ENCODE results near the gene OVOL1. TPM values are rescaled to one million over a fixed set of nuclear protein-coding genes. Genes with fewer than 3 reads are reported as not detected.

The OVOL1 gene
- total RNA-seq, 6 experiments from 2014 or later: not detected

- TF ChIP-seq CTCF (IDR thresholded peaks at IDR 0.05): no peak
- H3K4me1 Mint-ChIP-seq (ENCODE audit: low read depth): peaks cover 14% of the 10 kb centered on the region
- DNase-seq: no peak
- peaks cover 24% of the 10 kb centered on the region for H3K27me3 Mint-ChIP-seq (ENCODE audit: insufficient read depth)
- H3K36me3 Mint-ChIP-seq (ENCODE audit: low read depth): no peaks in the 10 kb centered on the region; the same call in 1 of the 2 replicates
- H3K9me3 Mint-ChIP-seq: no peaks in the 10 kb centered on the region
- no peak overlapping the region for H3K27ac Mint-ChIP-seq
- H3K4me3 Mint-ChIP-seq: no peak overlapping the region
Observed at GRCh38 chr11:65816696-65817095, 29.8 kb downstream of the OVOL1 start.

GRCh38 chr11:65817312-65817834 is 30.5 kb downstream of the OVOL1 start:
- TF ChIP-seq CTCF (IDR thresholded peaks at IDR 0.05): no peak
- peaks cover 17% of the 10 kb centered on the region for H3K27me3 Mint-ChIP-seq (ENCODE audit: insufficient read depth)
- H3K27ac Mint-ChIP-seq: peak overlapping the region; percentile 53
- no peak for DNase-seq
- H3K36me3 Mint-ChIP-seq (ENCODE audit: low read depth): no peaks in the 10 kb centered on the region; the same call in 1 of the 2 replicates
- peak overlapping the region; percentile 86 for H3K4me3 Mint-ChIP-seq
- no peaks in the 10 kb centered on the region for H3K9me3 Mint-ChIP-seq
- H3K4me1 Mint-ChIP-seq (ENCODE audit: low read depth): peaks cover 14% of the 10 kb centered on the region

- peak; percentile 100 for TF ChIP-seq CTCF (IDR thresholded peaks at IDR 0.05)
- peak; percentile 76 for DNase-seq
- Mint-ChIP-seq H3K9me3 (no peaks in the 10 kb centered on the region), H3K4me1 (ENCODE audit: low read depth) (peaks cover 14% of the 10 kb centered on the region), H3K36me3 (ENCODE audit: low read depth) (no peaks in the 10 kb centered on the region; the same call in 1 of the 2 replicates), H3K27ac (peak overlapping the region; percentile 53), H3K4me3 (peak overlapping the region; percentile 86), H3K27me3 (ENCODE audit: insufficient read depth) (peaks cover 17% of the 10 kb centered on the region)
Observed at GRCh38 chr11:65817835-65818680, 31.2 kb downstream of the OVOL1 start.

- Mint-ChIP-seq H3K4me3 (no peak overlapping the region), H3K9me3 (no peaks in the 10 kb centered on the region), H3K36me3 (ENCODE audit: low read depth) (no peaks in the 10 kb centered on the region; the same call in 1 of the 2 replicates), H3K4me1 (ENCODE audit: low read depth) (peaks cover 6% of the 10 kb centered on the region), H3K27me3 (ENCODE audit: insufficient read depth) (peaks cover 15% of the 10 kb centered on the region), H3K27ac (no peak overlapping the region)
- TF ChIP-seq CTCF (IDR thresholded peaks at IDR 0.05): no peak
- no peak for DNase-seq
Observed at GRCh38 chr11:65821107-65821506, 34.2 kb downstream of the OVOL1 start.

GRCh38 chr11:65822776-65823528 is 36.1 kb downstream of the OVOL1 start:
- Mint-ChIP-seq H3K9me3 (no peaks in the 10 kb centered on the region), H3K36me3 (ENCODE audit: low read depth) (no peaks in the 10 kb centered on the region), H3K4me1 (ENCODE audit: low read depth) (no peaks in the 10 kb centered on the region), H3K4me3 (no peak overlapping the region), H3K27ac (no peak overlapping the region), H3K27me3 (ENCODE audit: insufficient read depth) (peaks cover 15% of the 10 kb centered on the region)
- DNase-seq: no peak
- no peak for TF ChIP-seq CTCF (IDR thresholded peaks at IDR 0.05)
